Motor neuron (in vitro differentiated cells): Measurements from ENCODE around the gene GOLGA6D. TPM values are rescaled to one million over a fixed set of nuclear protein-coding genes. Genes with fewer than 3 reads are reported as not detected.
"Not testable (repeated sequence)": the region's sequence is repeated elsewhere in the genome, so short reads cannot be mapped to it uniquely, and the experiment has no call there.

Experiments
- ATAC-seq, 8 experiments: fragments of 200-7000 bp; cut with Tn5 transposase; replicated peaks in 6 of 8; 2 replicates each; pipeline ENCODE4 v1.8.0; 2021; ENCODE audit warnings: mild to moderate bottlenecking in 8 of 8, moderate library complexity in 8 of 8
- H3K27ac ChIP-seq, 2 donors: fragments of 250-450 bp; sonication (Bioruptor Pico); 2 replicates each; pipeline ENCODE4 v1.9.0; 2021; ENCODE audit warnings: antibody characterized with exemption in 2 of 2, mild to moderate bottlenecking in 2 of 2, moderate library complexity in 1 of 2
- H3K4me1 ChIP-seq, 2 donors: fragments of 250-450 bp; sonication (Bioruptor Pico); replicated peaks in 1 of 2; 2 replicates each; pipeline ENCODE4 v1.6.1; 2021; ENCODE audit warnings: antibody characterized with exemption in 2 of 2, mild to moderate bottlenecking in 2 of 2, moderate library complexity in 1 of 2
- H3K4me3 ChIP-seq, 5 donors: fragments of 250-450 bp; sonication (Bioruptor Pico); 2 replicates each; pipeline ENCODE4 v1.9.0; 2021; ENCODE audit warnings: antibody characterized with exemption in 5 of 5, mild to moderate bottlenecking in 5 of 5, moderate library complexity in 4 of 5
- WGBS, 10 experiments: fragments of 450-650 bp; shearing (Covaris generic); methylation state at CpG; one replicate each; pipeline ENCODE4 v1.0.0; 2022; 5-methylcytosine and 5-hydroxymethylcytosine counted together
- in situ Hi-C, 9 experiments: fragments of 400-800 bp; cut with MboI; loops; one replicate each; pipeline ENCODE4 v1.15.0; 2021; ENCODE audit warnings: low sequenced_read_pairs in 9 of 9, low pct_unique_long_range_greater_than_20kb in 2 of 9; ENCODE audit not compliant: unreplicated experiment in 9 of 9
- total RNA-seq, 8 experiments: library from RNA; unstranded; fragments of 300-600 nt; gene quantifications; 2 replicates each; pipeline versions ENCODE4 v1.2.3 to v1.2.4, GENCODE V29; 2022

GOLGA6D gene
- total RNA-seq, 8 experiments from 2014 or later: 0.14 to 4.0 (median 0.38) TPM; not detected in 3

GRCh38 chr15:75327491-75327890, 44.9 kb downstream of the GOLGA6D start:
- ATAC-seq: no peak
- in situ Hi-C loops: no loop called here
- no peak overlapping the region for H3K4me3 ChIP-seq
- H3K27ac ChIP-seq: no peak overlapping the region
- H3K4me1 ChIP-seq: no peaks in the 10 kb centered on the region
- no CpG with 5 or more reads among the region's 3 CpGs for WGBS, 10 experiments

GRCh38 chr15:75328493-75329314, 46.1 kb downstream of the GOLGA6D start:
- no peak for ATAC-seq
- H3K4me1 ChIP-seq: no peaks in the 10 kb centered on the region
- no peak overlapping the region for H3K27ac ChIP-seq
- in situ Hi-C loops: no loop called here
- no peak overlapping the region for H3K4me3 ChIP-seq
- 0 to 69% (median 33%) methylated on average over 1 to 3 of the region's 10 CpGs; no CpG with 5 or more reads in 5 of the 10 experiments for WGBS, 10 experiments

- no peak overlapping the region for H3K27ac ChIP-seq
- H3K4me1 ChIP-seq: no peaks in the 10 kb centered on the region
- no peak overlapping the region for H3K4me3 ChIP-seq
- in situ Hi-C loops: no loop called here
- ATAC-seq: no peak
- WGBS, 10 experiments: 80 to 100% (median 100%) methylated on average over 1 to 2 of the region's 2 CpGs; no CpG with 5 or more reads in 5 of the 10 experiments
Observed at GRCh38 chr15:75329571-75329970, 46.9 kb downstream of the GOLGA6D start.

- H3K4me3 ChIP-seq, in situ Hi-C loops, H3K4me1 ChIP-seq, ATAC-seq, H3K27ac ChIP-seq: not testable (repeated sequence)
- WGBS, 10 experiments: 26 to 100% (median 64%) methylated on average over 1 to 7 of the region's 7 CpGs
Observed at GRCh38 chr15:75332093-75332492, 49.5 kb downstream of the GOLGA6D start.

- WGBS, 10 experiments: 75 to 100% (median 91%) methylated on average over 2 to 15 of the region's 15 CpGs; no CpG with 5 or more reads in 2 of the 10 experiments
- H3K27ac ChIP-seq, in situ Hi-C loops, H3K4me3 ChIP-seq, H3K4me1 ChIP-seq, ATAC-seq: not testable (repeated sequence)
Observed at GRCh38 chr15:75333654-75334419, 51.2 kb downstream of the GOLGA6D start.

- ATAC-seq: no peak
- in situ Hi-C loops: no loop called here
- 0 to 83% (median 51%) methylated on average over 1 to 3 of the region's 3 CpGs for WGBS, 10 experiments
- H3K4me1 ChIP-seq: peaks cover 6 to 7% of the 10 kb centered on the region in 2 donors
- H3K27ac ChIP-seq: no peak overlapping the region
- H3K4me3 ChIP-seq: peak overlapping the region; percentile 65 to 93 (median 84)
Observed at GRCh38 chr15:75335313-75335704, 52.7 kb downstream of the GOLGA6D start.

- peak; percentile 91 to 95 (median 92) for ATAC-seq
- in situ Hi-C loops: no loop called here
- WGBS, 10 experiments: 0 to 9% (median 2%) methylated on average over 1 to 16 of the region's 42 CpGs; no CpG with 5 or more reads in 1 of the 10 experiments
- H3K27ac ChIP-seq: no peak within 1 kb of the TSS
- peak within 1 kb of the TSS; percentile 65 to 93 (median 84) for H3K4me3 ChIP-seq
- peaks cover 6 to 7% of the 10 kb centered on the region in 2 donors for H3K4me1 ChIP-seq
Observed at GRCh38 chr15:75335705-75336355, 53.2 kb downstream of the GOLGA6D start, which contains the start of gene COMMD4. TSS of gene COMMD4 (plus strand) at chr15:75336063. CDS start at chr15:75336090, 27 bp downstream.

- no peak overlapping the region for H3K4me3 ChIP-seq
- no peak for ATAC-seq
- peaks cover 6 to 7% of the 10 kb centered on the region in 2 donors for H3K4me1 ChIP-seq
- 60 to 83% (median 80%) methylated on average over 1 to 3 of the region's 11 CpGs; no CpG with 5 or more reads in 7 of the 10 experiments for WGBS, 10 experiments
- no peak overlapping the region for H3K27ac ChIP-seq
- in situ Hi-C loops: no loop called here
Observed at GRCh38 chr15:75338661-75339240, 56.1 kb downstream of the GOLGA6D start.

- H3K4me3 ChIP-seq: no peak overlapping the region
- ATAC-seq: no peak
- in situ Hi-C loops: no loop called here
- no peak overlapping the region for H3K27ac ChIP-seq
- 86 to 100% (median 100%) methylated on average over 1 to 8 of the region's 13 CpGs; no CpG with 5 or more reads in 4 of the 10 experiments for WGBS, 10 experiments
- H3K4me1 ChIP-seq: peaks cover 6 to 7% of the 10 kb centered on the region in 2 donors
Observed at GRCh38 chr15:75339531-75340240, 57.1 kb downstream of the GOLGA6D start.

- no peak overlapping the region for H3K27ac ChIP-seq
- 0 to 88% (median 80%) methylated on average over 1 to 5 of the region's 6 CpGs for WGBS, 10 experiments
- ATAC-seq: no peak
- H3K4me1 ChIP-seq: no peaks in the 10 kb centered on the region
- H3K4me3 ChIP-seq: no peak overlapping the region
- in situ Hi-C loops: no loop called here
Observed at GRCh38 chr15:75342221-75342620, 59.6 kb downstream of the GOLGA6D start.

- WGBS, 10 experiments: 0 to 94% (median 49%) methylated on average over 1 to 7 of the region's 8 CpGs; no CpG with 5 or more reads in 3 of the 10 experiments
- H3K4me1 ChIP-seq, H3K4me3 ChIP-seq, H3K27ac ChIP-seq, ATAC-seq, in situ Hi-C loops: not testable (repeated sequence)
Observed at GRCh38 chr15:75343953-75344352, 61.3 kb downstream of the GOLGA6D start.
